ENCODE data around the gene ANKHD1.
A peak's percentile ranks its signal among the peaks of the same experiment; 100 is the strongest.

Gene ANKHD1

DNA sequence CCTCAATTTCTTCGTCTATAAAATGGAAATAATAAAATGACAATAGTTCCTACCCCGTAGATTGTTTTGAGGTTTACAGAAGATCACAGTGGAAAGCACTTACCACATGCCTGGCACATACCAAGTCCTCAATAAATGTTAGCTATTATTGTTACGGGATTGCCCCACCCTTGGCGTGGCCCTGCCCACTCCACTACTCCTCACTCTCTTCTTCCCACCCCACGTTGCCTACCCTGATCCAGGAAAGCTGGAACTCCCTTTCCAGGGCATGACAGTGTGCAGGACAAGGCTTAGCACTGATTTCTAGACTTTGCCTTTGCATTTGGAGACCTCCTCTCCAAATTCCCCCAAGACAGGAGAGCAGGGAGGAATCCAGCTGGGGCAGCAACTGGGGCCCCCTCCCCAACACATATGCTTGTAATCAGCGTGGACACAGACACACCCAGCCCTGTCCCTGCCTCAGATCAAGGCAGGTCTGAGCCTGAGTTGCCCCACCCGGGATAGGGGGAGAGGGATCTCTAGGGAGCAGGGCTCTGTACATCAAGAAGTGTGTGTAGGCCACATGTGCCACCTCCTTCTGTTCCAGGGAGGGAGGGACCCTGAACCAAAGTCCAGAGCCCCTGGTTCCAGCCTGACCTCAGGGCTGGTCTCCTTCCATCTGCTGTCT, 34.9 kb upstream of the ANKHD1 start:
- no peak for TF ChIP-seq CTCF (IDR thresholded peaks at IDR 0.05; ENCODE audit: poor library complexity, severe bottlenecking)
- H3K27me3 ChIP-seq (ENCODE audit: insufficient read depth, poor library complexity, severe bottlenecking), result no peaks in the 10 kb centered on the region
- no peak for DNase-seq (ENCODE audit: low spot score)
- H3K4me3 ChIP-seq (ENCODE audit: severe bottlenecking), result no peak overlapping the region
- no peaks in the 10 kb centered on the region for H3K9me3 ChIP-seq (ENCODE audit: severe bottlenecking)
- ATAC-seq (ENCODE audit: low read depth), result no peak
- H3K4me1 ChIP-seq (ENCODE audit: insufficient read depth, poor library complexity, severe bottlenecking), result no peaks in the 10 kb centered on the region
- H3K27ac ChIP-seq (ENCODE audit: poor library complexity, severe bottlenecking), result no peak overlapping the region
- no peaks in the 10 kb centered on the region for H3K36me3 ChIP-seq (ENCODE audit: low read depth)

- Histone ChIP-seq H3K27me3 (ENCODE audit: insufficient read depth, poor library complexity, severe bottlenecking) (no peaks in the 10 kb centered on the region), H3K4me3 (ENCODE audit: severe bottlenecking) (no peak overlapping the region), H3K4me1 (ENCODE audit: insufficient read depth, poor library complexity, severe bottlenecking) (no peaks in the 10 kb centered on the region), H3K27ac (ENCODE audit: poor library complexity, severe bottlenecking) (no peak overlapping the region), H3K9me3 (ENCODE audit: severe bottlenecking) (no peaks in the 10 kb centered on the region), H3K36me3 (ENCODE audit: low read depth) (no peaks in the 10 kb centered on the region)
- no peak for TF ChIP-seq CTCF (IDR thresholded peaks at IDR 0.05; ENCODE audit: poor library complexity, severe bottlenecking)
- DNase-seq (ENCODE audit: low spot score), result no peak
- ATAC-seq (ENCODE audit: low read depth), result no peak
These were observed 34.2 kb upstream of the ANKHD1 start for GRCh38 chr5:140367256-140368013.

GRCh38 chr5:140371356-140372151, 30.1 kb upstream of the ANKHD1 start:
- no peaks in the 10 kb centered on the region for H3K9me3 ChIP-seq (ENCODE audit: severe bottlenecking)
- no peak overlapping the region for H3K27ac ChIP-seq (ENCODE audit: poor library complexity, severe bottlenecking)
- no peak overlapping the region for H3K4me3 ChIP-seq (ENCODE audit: severe bottlenecking)
- no peaks in the 10 kb centered on the region for H3K36me3 ChIP-seq (ENCODE audit: low read depth)
- no peaks in the 10 kb centered on the region for H3K27me3 ChIP-seq (ENCODE audit: insufficient read depth, poor library complexity, severe bottlenecking)
- no peaks in the 10 kb centered on the region for H3K4me1 ChIP-seq (ENCODE audit: insufficient read depth, poor library complexity, severe bottlenecking)
- no peak for TF ChIP-seq CTCF (IDR thresholded peaks at IDR 0.05; ENCODE audit: poor library complexity, severe bottlenecking)
- ATAC-seq (ENCODE audit: low read depth) (no peak), DNase-seq (ENCODE audit: low spot score) (no peak)

DNA sequence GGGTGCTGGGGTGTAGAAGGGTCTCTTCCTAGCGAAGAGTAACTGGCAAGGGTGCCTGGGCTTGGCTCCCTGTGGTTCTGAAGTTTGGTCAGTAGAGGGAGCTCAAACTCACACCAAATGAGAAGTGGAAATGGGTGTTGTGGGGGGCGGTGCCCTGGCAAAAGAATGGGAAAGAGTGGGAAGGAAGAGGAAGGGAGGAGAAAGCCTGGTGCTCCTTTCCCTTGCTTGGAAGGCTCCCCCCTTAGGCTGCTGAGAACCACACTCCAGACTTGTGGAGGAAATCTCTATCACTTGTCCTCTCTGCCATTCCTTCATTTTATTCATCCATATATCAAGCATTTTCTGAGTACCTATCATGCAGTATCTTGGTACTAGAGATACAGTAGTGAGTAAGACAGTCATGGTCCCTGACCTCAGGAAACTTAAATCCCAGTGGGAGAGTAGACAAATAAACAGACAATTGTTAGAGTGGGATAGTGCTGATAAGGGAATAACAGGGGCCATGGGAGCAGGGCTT, 28.6 kb upstream of the ANKHD1 start:
- peak; percentile 85 for ATAC-seq (ENCODE audit: low read depth)
- Histone ChIP-seq H3K27ac (ENCODE audit: poor library complexity, severe bottlenecking) (no peak overlapping the region), H3K9me3 (ENCODE audit: severe bottlenecking) (no peaks in the 10 kb centered on the region), H3K4me3 (ENCODE audit: severe bottlenecking) (no peak overlapping the region), H3K27me3 (ENCODE audit: insufficient read depth, poor library complexity, severe bottlenecking) (no peaks in the 10 kb centered on the region), H3K36me3 (ENCODE audit: low read depth) (no peaks in the 10 kb centered on the region), H3K4me1 (ENCODE audit: insufficient read depth, poor library complexity, severe bottlenecking) (no peaks in the 10 kb centered on the region)
- peak; percentile 97 for TF ChIP-seq CTCF (IDR thresholded peaks at IDR 0.05; ENCODE audit: poor library complexity, severe bottlenecking)
- no peak for DNase-seq (ENCODE audit: low spot score)
